GM12878 (cell line): ENCODE measurements around the gene IL20RB. TPM values are rescaled to one million over a fixed set of nuclear protein-coding genes. Genes with fewer than 3 reads are reported as not detected.

Source experiments
- ATAC-seq: fragments of 200-7000 bp; cut with Tn5 transposase; 3 replicates; pipeline ENCODE4 v1.9.1; 2020; ENCODE audit warnings: mild to moderate bottlenecking, moderate library complexity
- BruUV-seq: library from RNA; stranded (reverse); fragments of 400-500 nt; replicated peaks from 2 replicates; lab custom pipeline; 2021; lab: Mats Ljungman, UMichigan
- CTCF ChIA-PET: fragments of 300-600 bp; sonication (Branson Sonifier 250); formaldehyde crosslinking; extraction: SDS; loops from one replicate; lab custom pipeline; 2021; ENCODE audit warnings: inconsistent platforms; lab: Yijun Ruan, JAX
- POLR2A ChIA-PET: fragments of 350-600 bp; formaldehyde crosslinking; extraction: SDS; loops from one replicate; lab custom pipeline; 2021; ENCODE audit warnings: inconsistent platforms; lab: Charles Lee
- RAD21 ChIA-PET: fragments of 300-600 bp; sonication (Branson Sonifier 250); formaldehyde crosslinking; loops from one replicate; lab custom pipeline; 2023; ENCODE audit warnings: antibody characterized with exemption; ENCODE audit not compliant: unreplicated experiment; lab: Charles Lee
- SMC1A ChIA-PET: fragments of 300-600 bp; sonication (Branson Sonifier 250); formaldehyde crosslinking; loops from one replicate; lab custom pipeline; 2023; ENCODE audit not compliant: unreplicated experiment, uncharacterized antibody; lab: Charles Lee
- DNase-seq: peaks from one replicate; pipeline ENCODE4 v3.0.0-alpha.2; 2011; ENCODE audit warnings: low read depth, low spot score
- FAIRE-seq: peaks from 3 replicates; lab custom pipeline; 2011; peaks lifted over from hg19 to GRCh38; lab: Jason Lieb, UNC
- H2AFZ ChIP-seq: 2 replicates; pipeline ENCODE4 v1.6.0; 2011; ENCODE audit warnings: low read depth, low read length, control low read depth; ENCODE audit not compliant: control insufficient read depth
- H3K27ac ChIP-seq: 2 replicates; pipeline ENCODE4 v1.5.1; 2011; ENCODE audit warnings: control low read depth; ENCODE audit not compliant: control insufficient read depth, insufficient read depth
- H3K27me3 ChIP-seq, 2 experiments: replicated peaks in 1 of 2; 2 replicates each; pipeline versions ENCODE4 v1.6.0 to v1.6.1; 2011; ENCODE audit warnings: low read length in 1 of 2; ENCODE audit not compliant: control insufficient read depth in 2 of 2, insufficient read depth in 2 of 2
- H3K36me3 ChIP-seq, 2 experiments: 2 replicates each; pipeline ENCODE4 v1.5.1; 2011; ENCODE audit warnings: low read length in 1 of 2; ENCODE audit not compliant: control insufficient read depth in 2 of 2, insufficient read depth in 2 of 2
- H3K4me1 ChIP-seq: 2 replicates; pipeline ENCODE4 v1.6.1; 2011; ENCODE audit warnings: mild to moderate bottlenecking, low read length, moderate library complexity, mixed read lengths; ENCODE audit not compliant: control insufficient read depth, insufficient read depth
- H3K4me2 ChIP-seq: 2 replicates; pipeline ENCODE4 v1.6.0; 2011; ENCODE audit warnings: control low read depth; ENCODE audit not compliant: control insufficient read depth, insufficient read depth
- H3K4me3 ChIP-seq: fragments of 200-600 bp; sonication (generic); 2 replicates; pipeline ENCODE4 v1.5.1; 2016
- H3K79me2 ChIP-seq: 2 replicates; pipeline ENCODE4 v1.6.0; 2011; ENCODE audit warnings: low read length; ENCODE audit not compliant: control insufficient read depth, insufficient read depth
- H3K9ac ChIP-seq: 2 replicates; pipeline ENCODE4 v1.8.0; 2011; ENCODE audit warnings: low read length, control low read depth, mixed read lengths; ENCODE audit not compliant: control insufficient read depth, insufficient read depth
- H3K9me3 ChIP-seq: replicated peaks from 3 replicates; pipeline ENCODE4 v1.5.1; 2011; ENCODE audit warnings: mild to moderate bottlenecking, low read length; ENCODE audit not compliant: control insufficient read depth, insufficient read depth
- H4K20me1 ChIP-seq: 2 replicates; pipeline ENCODE4 v1.6.0; 2011; ENCODE audit not compliant: control insufficient read depth, insufficient read depth
- BRCA1 ChIP-seq: IDR thresholded peaks from 2 replicates; pipeline ENCODE4 v1.6.1; 2011; ENCODE audit warnings: low read depth, low read length, improper control_type of control experiment
- CTCF ChIP-seq, 3 experiments: IDR thresholded peaks in 2 of 3; conservative IDR thresholded peaks in 1 of 3; 2 replicates each; pipeline ENCODE4 v1.5.1; 2011; ENCODE audit warnings: low read depth in 3 of 3, low read length in 3 of 3, mild to moderate bottlenecking in 3 of 3, control low read depth in 2 of 3, moderate library complexity in 2 of 3, inconsistent platforms in 1 of 3, mixed read lengths in 1 of 3; ENCODE audit not compliant: control insufficient read depth in 2 of 3, insufficient read depth in 1 of 3; ENCODE audit errors: extremely low read depth in 1 of 3
- DPF2 ChIP-seq: fragments of 450-650 bp; IDR thresholded peaks from 2 replicates; pipeline ENCODE4 v1.6.1; 2017; ENCODE audit warnings: mild to moderate bottlenecking
- EED ChIP-seq: sonication (generic); IDR thresholded peaks from 2 replicates; pipeline ENCODE4 v1.6.1; 2016; ENCODE audit warnings: antibody characterized with exemption, low read depth
- FOXK2 ChIP-seq: fragments of 450-650 bp; IDR thresholded peaks from 2 replicates; pipeline ENCODE4 v1.6.1; 2017; ENCODE audit warnings: mild to moderate bottlenecking, moderate library complexity
- MYC ChIP-seq: IDR thresholded peaks from 2 replicates; pipeline ENCODE4 v1.6.1; 2011; ENCODE audit warnings: mild to moderate bottlenecking, low read length, moderate library complexity, inconsistent platforms; ENCODE audit not compliant: insufficient read depth, insufficient replicate concordance, insufficient read length, severe bottlenecking
- PAX5 ChIP-seq: IDR thresholded peaks from 2 replicates; pipeline ENCODE4 v1.6.1; 2011; ENCODE audit warnings: low read depth, low read length, borderline replicate concordance
- RAD21 ChIP-seq: IDR thresholded peaks from 2 replicates; pipeline ENCODE4 v1.6.1; 2011; ENCODE audit warnings: mild to moderate bottlenecking, low read depth, low read length, moderate library complexity; ENCODE audit not compliant: insufficient read depth
- RFX5 ChIP-seq: IDR thresholded peaks from 2 replicates; pipeline ENCODE4 v1.6.1; 2011; ENCODE audit warnings: low read depth, low read length, improper control_type of control experiment
- RUNX3 ChIP-seq: IDR thresholded peaks from 2 replicates; pipeline ENCODE4 v1.6.1; 2012; ENCODE audit warnings: low read length, inconsistent platforms
- SMC3 ChIP-seq: IDR thresholded peaks from 2 replicates; pipeline ENCODE4 v1.6.1; 2011; ENCODE audit warnings: low read length, improper control_type of control experiment, borderline replicate concordance
- SUZ12 ChIP-seq: fragments of 200-600 bp; sonication (generic); IDR thresholded peaks from one replicate; pipeline ENCODE4 v1.6.1; 2018; ENCODE audit warnings: antibody characterized with exemption, mild to moderate bottlenecking; ENCODE audit not compliant: unreplicated experiment
- TCF12 ChIP-seq: IDR thresholded peaks from 2 replicates; pipeline ENCODE4 v1.6.1; 2011; ENCODE audit warnings: low read depth, mild to moderate bottlenecking, low read length
- YY1 ChIP-seq: IDR thresholded peaks from 2 replicates; pipeline ENCODE4 v1.6.1; 2011; ENCODE audit warnings: low read depth, mild to moderate bottlenecking, low read length
- ZNF207 ChIP-seq: fragments of 450-650 bp; IDR thresholded peaks from 2 replicates; pipeline ENCODE4 v1.6.1; 2014; ENCODE audit warnings: antibody characterized with exemption, mild to moderate bottlenecking, borderline replicate concordance
- WGBS: methylation state at CpG from one replicate; pipeline ENCODE4 v1.1.6; 2016; ENCODE audit warnings: low lambda C conversion rate; ENCODE audit not compliant: insufficient replicate concordance, insufficient coverage; ENCODE audit errors: missing lambda C conversion rate; 5-methylcytosine and 5-hydroxymethylcytosine counted together
- in situ Hi-C: fragments of 300-500 bp; cut with MboI; formaldehyde crosslinking; loops from 9 replicates; pipeline ENCODE4 v1.14.3; 2018; ENCODE audit warnings: mixed read lengths
- intact Hi-C: fragments of 100-400 bp; cut with micrococcal nuclease; formaldehyde crosslinking; loops from one replicate; pipeline ENCODE4 v1.14.2; 2022; ENCODE audit not compliant: unreplicated experiment
- polyA plus RNA-seq, 11 experiments: library from polyadenylated mRNA; depleted of rRNA in 4 of 11; unstranded in 6 of 11; stranded (reverse) in 5 of 11; fragments of >200 nt; fragmentation: Nextera tagmentation in 4 of 11; fragmentation: Illumina TruSeq in 1 of 11; extraction: Ambion mirVana in 4 of 11; extraction: Trizol in 1 of 11; gene quantifications; 1 replicate in 1 of 11; 2 replicates in 10 of 11; pipeline versions ENCODE4 v1.2.1 to v1.2.3, GENCODE V29; 2011 to 2016; ENCODE audit warnings: inconsistent platforms in 2 of 11, missing spikeins in 2 of 11, low read depth in 1 of 11
- total RNA-seq, 4 experiments: library from RNA; depleted of rRNA in 3 of 4; stranded (reverse); fragments of >200 nt in 3 of 4; fragmentation: Illumina TruSeq in 1 of 4; extraction: Trizol in 1 of 4; gene quantifications; 2 replicates each; pipeline versions ENCODE4 v1.2.1 to v1.2.3, GENCODE V29; 2013 to 2021

The IL20RB gene
- total and polyA plus RNA-seq, 10 of the 15 experiments (the other 5 are each of a cell fraction or from before 2014, with no cell fraction given): 0.21 to 1.1 (median 0.54) TPM

- no peak overlapping the region for H3K9ac ChIP-seq
- SMC1A ChIA-PET: no interaction called here
- H3K9me3 ChIP-seq: no peaks in the 10 kb centered on the region
- CTCF ChIA-PET: interaction anchor here (1.4 kb wide), 1 partner anchor 79 kb away, joined by 3 read pairs; no protein-coding TSS in a partner anchor
- TF ChIP-seq MYC: no peak
- no peak overlapping the region for H2AFZ ChIP-seq
- intact Hi-C loops (no loop called here), in situ Hi-C loops (no loop called here)
- H3K79me2 ChIP-seq: no peaks in the 10 kb centered on the region
- DNase-seq (no peak), ATAC-seq (no peak), FAIRE-seq (no peak)
- H3K4me2 ChIP-seq: no peak overlapping the region
- no peaks in the 10 kb centered on the region for H3K27me3 ChIP-seq
- RAD21 ChIA-PET: no interaction called here
- H3K4me3 ChIP-seq: no peak overlapping the region
- POLR2A ChIA-PET: no interaction called here
- 6% methylated on average over 3 of the region's 3 CpGs for WGBS
- H3K27ac ChIP-seq: no peak overlapping the region
- H4K20me1 ChIP-seq: no peaks in the 10 kb centered on the region
- no peaks in the 10 kb centered on the region for H3K4me1 ChIP-seq
- no peaks in the 10 kb centered on the region for H3K36me3 ChIP-seq
- BruUV-seq: no TSS peak
Observed at GRCh38 chr3:137026701-137027100, 68.9 kb downstream of the IL20RB start.

DNA sequence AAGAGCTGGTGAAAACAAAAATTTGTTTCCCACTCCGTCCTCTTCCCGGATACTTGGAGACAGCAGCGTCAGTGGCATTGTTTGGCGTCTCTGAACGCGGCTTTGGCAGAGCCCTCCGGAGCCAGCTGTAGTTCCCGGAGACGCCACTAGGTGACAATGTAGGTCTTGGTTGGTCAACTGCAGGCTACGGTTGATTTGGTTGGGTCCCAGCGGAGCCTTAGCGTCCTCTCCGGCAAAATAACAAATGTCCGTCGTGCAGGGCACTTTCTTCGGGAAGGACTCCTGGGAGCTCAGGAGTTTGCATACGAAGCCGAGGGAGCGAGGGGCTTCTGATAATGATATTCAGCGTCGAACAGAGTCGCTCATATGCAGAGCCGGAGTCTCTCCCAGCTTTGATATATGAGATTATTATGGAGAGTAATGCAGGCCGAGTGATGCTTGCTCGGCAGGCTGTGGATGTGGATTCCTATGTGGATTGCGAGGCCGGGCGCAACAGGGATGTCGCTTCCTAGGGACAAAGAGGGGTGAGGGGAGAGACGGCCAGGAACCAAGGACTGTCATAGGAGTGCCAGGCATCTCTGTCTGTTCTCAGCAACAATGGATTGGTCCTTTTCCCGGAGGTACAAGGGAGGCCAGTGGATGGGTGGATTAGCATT, 74.8 kb downstream of the IL20RB start:
- Histone ChIP-seq H3K36me3 (no peaks in the 10 kb centered on the region), H3K4me2 (peak overlapping the region; percentile 67), H3K4me1 (no peaks in the 10 kb centered on the region), H3K27me3 (no peaks in the 10 kb centered on the region), H3K79me2 (no peaks in the 10 kb centered on the region), H4K20me1 (no peaks in the 10 kb centered on the region), H3K27ac (no peak overlapping the region), H3K9me3 (no peaks in the 10 kb centered on the region), H2AFZ (peak overlapping the region; percentile 73), H3K4me3 (peak overlapping the region; percentile 22; the same call in 1 of the 2 replicates), H3K9ac (no peak overlapping the region)
- intact Hi-C loops: loop anchor here (2.0 kb wide), 4 partner anchors 72 to 914 kb away; no protein-coding TSS in a partner anchor
- RAD21 ChIA-PET: interaction anchor here (0.8 to 2.1 kb wide), 10 partner anchors 19 to 1020 kb away, joined by 3 to 14 read pairs (median 3); no protein-coding TSS in a partner anchor
- SMC1A ChIA-PET: interaction anchor here (0.6 to 2.3 kb wide), 10 partner anchors 9 to 1019 kb away, joined by 3 to 9 read pairs (median 3); no protein-coding TSS in a partner anchor
- peak; percentile 67; the same call in 1 of the 2 replicates for TF ChIP-seq YY1
- no peak for TF ChIP-seq ZNF207
- peak; percentile 96 to 100 (median 99) for TF ChIP-seq CTCF (IDR thresholded peaks at IDR 0.05 in 2 of 3, conservative IDR thresholded peaks at IDR 0.05 in 1 of 3; ENCODE audit: control insufficient read depth in 2 of 3, extremely low read depth in 1 of 3, insufficient read depth in 1 of 3, low read depth in 3 of 3, low read length in 3 of 3)
- TF ChIP-seq RAD21: peak; percentile 95
- TF ChIP-seq PAX5: peak; percentile 96
- no peak for TF ChIP-seq FOXK2
- TF ChIP-seq SMC3: peak; percentile 84
- no peak for TF ChIP-seq BRCA1
- TF ChIP-seq EED: 0 out of 2 replicates have a peak, but pooled peaks have one; percentile 28
- TF ChIP-seq TCF12: peak; percentile 32; the same call in 1 of the 2 replicates
- TF ChIP-seq SUZ12: no peak
- 0 out of 2 replicates have a peak, but pooled peaks have one; percentile 23 for TF ChIP-seq RFX5
- peak; percentile 27 for TF ChIP-seq RUNX3
- 0 out of 2 replicates have a peak, but pooled peaks have one; percentile 13 for TF ChIP-seq DPF2
- FAIRE-seq (peak; percentile 62), ATAC-seq (peak; percentile 97), DNase-seq (peak; percentile 13)
- CTCF ChIA-PET: interaction anchor here (0.5 to 3.3 kb wide), 35 partner anchors 9 to 1021 kb away, joined by 3 to 29 read pairs (median 3); no protein-coding TSS in a partner anchor
- 17% methylated on average over 31 of the region's 31 CpGs for whole genome bisulfite sequencing
- in situ Hi-C loops: no loop called here
- POLR2A ChIA-PET: no interaction called here
- BruUV-seq: no TSS peak
